Activated T-helper 1 cell treated with Interleukin-2 at 50 U/mL for 16 hours (primary cell): ENCODE measurements around the gene C12orf54.
"Not testable (repeated sequence)": the region's sequence is repeated elsewhere in the genome, so short reads cannot be mapped to it uniquely, and the experiment has no call there.

Experiments
- DNase-seq: peaks from one replicate; pipeline ENCODE4 v3.0.0-alpha.2; 2020; ENCODE audit warnings: low read depth

C12orf54 gene

GRCh38 chr12:48510111-48510510 is 27.8 kb downstream of the C12orf54 start:
- no peak for DNase-seq

GRCh38 chr12:48512855-48513254 is 30.6 kb downstream of the C12orf54 start:
- DNase-seq: no peak

GRCh38 chr12:48514728-48515127 is 32.4 kb downstream of the C12orf54 start:
- DNase-seq: no peak

GRCh38 chr12:48520381-48520780 is 38.1 kb downstream of the C12orf54 start:
- DNase-seq: not testable (repeated sequence)

GRCh38 chr12:48525332-48525731 is 43.0 kb downstream of the C12orf54 start, which contains the start of gene OR8S1:
TSS of gene OR8S1 (plus strand) at chr12:48525632. CDS start at chr12:48525632, 0 bp downstream.
- no peak for DNase-seq

- DNase-seq: no peak
These were observed 45.8 kb downstream of the C12orf54 start for GRCh38 chr12:48527891-48528670.

- no peak for DNase-seq
These were observed 50.3 kb downstream of the C12orf54 start for GRCh38 chr12:48532601-48533000.

- no peak for DNase-seq
These were observed 54.3 kb downstream of the C12orf54 start for GRCh38 chr12:48536602-48537001.

GRCh38 chr12:48542300-48542928 is 60.1 kb downstream of the C12orf54 start:
- no peak for DNase-seq

- DNase-seq: no peak
These were observed 63.7 kb downstream of the C12orf54 start for GRCh38 chr12:48545833-48546469.
